ENCODE data around the gene CCT8. TPM values are rescaled to one million over a fixed set of nuclear protein-coding genes. Genes with fewer than 3 reads are reported as not detected.
A peak's percentile ranks its signal among the peaks of the same experiment; 100 is the strongest.

The CCT8 gene
- total RNA-seq, 1 donor from 2014 or later: 308 TPM

- Mint-ChIP-seq H3K27me3 (ENCODE audit: low read depth) (no peaks in the 10 kb centered on the region), H3K4me3 (peak overlapping the region; percentile 31), H3K9me3 (no peaks in the 10 kb centered on the region), H3K4me1 (peaks cover 28% of the 10 kb centered on the region), H3K36me3 (ENCODE audit: low read depth) (no peaks in the 10 kb centered on the region), H3K27ac (ENCODE audit: unreplicated experiment) (no peak overlapping the region)
- no peak for TF ChIP-seq CTCF (conservative IDR thresholded peaks at IDR 0.05)
- no peak for DNase-seq (ENCODE audit: low read depth, low spot score)
These were observed 2.4 kb upstream of the CCT8 start for GRCh38 chr21:29075706-29076466.

GRCh38 chr21:29074783-29075182 is 1.3 kb upstream of the CCT8 start:
- no peak for DNase-seq (ENCODE audit: low read depth, low spot score)
- Mint-ChIP-seq H3K27ac (ENCODE audit: unreplicated experiment) (no peak overlapping the region), H3K27me3 (ENCODE audit: low read depth) (no peaks in the 10 kb centered on the region), H3K4me3 (peak overlapping the region; percentile 87), H3K4me1 (peaks cover 28% of the 10 kb centered on the region), H3K36me3 (ENCODE audit: low read depth) (no peaks in the 10 kb centered on the region), H3K9me3 (no peaks in the 10 kb centered on the region)
- TF ChIP-seq CTCF (conservative IDR thresholded peaks at IDR 0.05): no peak

- Mint-ChIP-seq H3K27me3 (ENCODE audit: low read depth) (no peaks in the 10 kb centered on the region), H3K27ac (ENCODE audit: unreplicated experiment) (peak overlapping the region; percentile 99), H3K9me3 (no peaks in the 10 kb centered on the region), H3K4me1 (peaks cover 28% of the 10 kb centered on the region), H3K4me3 (peak overlapping the region; percentile 100), H3K36me3 (ENCODE audit: low read depth) (no peaks in the 10 kb centered on the region)
- TF ChIP-seq CTCF (conservative IDR thresholded peaks at IDR 0.05): no peak
- no peak for DNase-seq (ENCODE audit: low read depth, low spot score)
These were observed 544 bp upstream of the CCT8 start for GRCh38 chr21:29074007-29074376.

DNA sequence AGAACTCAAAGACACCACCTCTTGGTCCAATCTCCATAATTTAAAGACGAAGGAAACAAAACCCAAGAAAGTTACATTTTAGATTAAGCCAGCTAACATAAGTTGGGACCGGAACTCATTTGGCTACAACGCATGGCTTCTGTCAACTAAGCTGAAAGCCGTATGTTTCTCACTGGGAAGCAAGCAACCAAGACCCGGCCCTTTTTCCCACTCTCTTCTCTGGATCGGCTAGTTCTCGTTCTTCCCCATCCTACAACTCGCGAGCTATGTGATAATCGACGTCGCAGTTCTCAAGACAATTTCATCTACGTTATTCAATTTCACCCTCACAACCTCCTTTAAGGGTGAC is 601 bp downstream of the CCT8 start:
- H3K4me3 Mint-ChIP-seq: peak overlapping the region; percentile 100
- H3K27me3 Mint-ChIP-seq (ENCODE audit: low read depth): no peaks in the 10 kb centered on the region
- TF ChIP-seq CTCF (conservative IDR thresholded peaks at IDR 0.05): no peak
- no peaks in the 10 kb centered on the region for H3K9me3 Mint-ChIP-seq
- H3K36me3 Mint-ChIP-seq (ENCODE audit: low read depth): no peaks in the 10 kb centered on the region
- DNase-seq (ENCODE audit: low read depth, low spot score): no peak
- H3K27ac Mint-ChIP-seq (ENCODE audit: unreplicated experiment): peak overlapping the region; percentile 99
- H3K4me1 Mint-ChIP-seq: peaks cover 28% of the 10 kb centered on the region

GRCh38 chr21:29064850-29065481 is 8.5 kb downstream of the CCT8 start:
- TF ChIP-seq CTCF (conservative IDR thresholded peaks at IDR 0.05): no peak
- Mint-ChIP-seq H3K4me3 (no peak overlapping the region), H3K27me3 (ENCODE audit: low read depth) (no peaks in the 10 kb centered on the region), H3K4me1 (no peaks in the 10 kb centered on the region), H3K27ac (ENCODE audit: unreplicated experiment) (no peak overlapping the region), H3K9me3 (no peaks in the 10 kb centered on the region), H3K36me3 (ENCODE audit: low read depth) (peaks cover 28% of the 10 kb centered on the region)
- DNase-seq (ENCODE audit: low read depth, low spot score): no peak
